ENCODE measurements around the gene FSTL4.

- no peak for TF ChIP-seq CTCF (IDR thresholded peaks at IDR 0.05)
- no peak for TF ChIP-seq POLR2A (IDR thresholded peaks at IDR 0.05)
Observed at GRCh38 chr5:133496631-133497030, 115.7 kb downstream of the FSTL4 start.

Data from body of pancreas (tissue), 4 donors.